Smooth muscle cell (in vitro differentiated cells): ENCODE data around the gene TMA7. TPM values are rescaled to one million over a fixed set of nuclear protein-coding genes. Genes with fewer than 3 reads are reported as not detected.

Experiments used
- DNase-seq: peaks from one replicate; lab custom pipeline; 2025; ENCODE audit not compliant: unreplicated experiment; lab: John Stamatoyannopoulos, UW
- H2AFZ ChIP-seq: fragments of 200-600 bp; sonication (generic); 2 replicates; pipeline ENCODE4 v1.6.0; 2016; ENCODE audit warnings: antibody characterized with exemption, low read depth, mild to moderate bottlenecking
- H3F3A ChIP-seq: fragments of 200-600 bp; sonication (generic); 2 replicates; pipeline ENCODE4 v1.6.0; 2017; ENCODE audit warnings: antibody characterized with exemption, low read depth
- H3K27ac ChIP-seq: fragments of 200-600 bp; sonication (generic); 2 replicates; pipeline ENCODE4 v1.5.1; 2016; ENCODE audit warnings: low read depth, mild to moderate bottlenecking
- H3K27me3 ChIP-seq: fragments of 200-600 bp; sonication (generic); 2 replicates; pipeline ENCODE4 v1.6.1; 2016; ENCODE audit warnings: low read depth, mild to moderate bottlenecking
- H3K36me3 ChIP-seq: fragments of 200-600 bp; sonication (generic); 2 replicates; pipeline ENCODE4 v1.5.1; 2016; ENCODE audit warnings: low read depth
- H3K4me1 ChIP-seq: fragments of 200-600 bp; sonication (generic); 2 replicates; pipeline ENCODE4 v1.5.1; 2016; ENCODE audit warnings: low read depth
- H3K4me2 ChIP-seq: fragments of 200-600 bp; sonication (generic); 2 replicates; pipeline ENCODE4 v1.6.0; 2016; ENCODE audit warnings: mild to moderate bottlenecking
- H3K4me3 ChIP-seq: fragments of 200-600 bp; sonication (generic); 2 replicates; pipeline ENCODE4 v1.5.1; 2016; ENCODE audit warnings: mild to moderate bottlenecking
- H3K79me2 ChIP-seq: fragments of 200-600 bp; sonication (generic); 2 replicates; pipeline ENCODE4 v1.6.0; 2016; ENCODE audit warnings: low read depth, mild to moderate bottlenecking
- H3K9ac ChIP-seq: fragments of 200-600 bp; sonication (generic); 2 replicates; pipeline ENCODE4 v1.6.0; 2016; ENCODE audit warnings: low read depth
- H3K9me3 ChIP-seq: fragments of 200-600 bp; sonication (generic); replicated peaks from 2 replicates; pipeline ENCODE4 v1.5.1; 2016; ENCODE audit warnings: low read depth
- H4K20me1 ChIP-seq: fragments of 200-600 bp; sonication (generic); 2 replicates; pipeline ENCODE4 v1.6.0; 2016; ENCODE audit warnings: low read depth
- CTCF ChIP-seq: fragments of 200-600 bp; sonication (generic); IDR thresholded peaks from 2 replicates; pipeline ENCODE4 v1.5.1; 2017; ENCODE audit warnings: borderline replicate concordance, mild to moderate bottlenecking, antibody characterized with exemption; ENCODE audit not compliant: insufficient read depth, poor library complexity, severe bottlenecking
- WGBS: methylation state at CpG from one replicate; pipeline ENCODE4 v1.1.7; 2016; ENCODE audit warnings: low lambda C conversion rate; 5-methylcytosine and 5-hydroxymethylcytosine counted together
- polyA plus RNA-seq: library from polyadenylated mRNA; unstranded; fragments of >200 nt; fragmentation: Nextera tagmentation; extraction: Ambion mirVana; gene quantifications from 2 replicates; pipeline ENCODE4 v1.2.1, GENCODE V29; 2016
- total RNA-seq: library from RNA; depleted of rRNA; stranded (reverse); fragments of >200 nt; gene quantifications from 2 replicates; pipeline ENCODE4 v1.2.3, GENCODE V29; 2014

TMA7 gene
- total and polyA plus RNA-seq, 2 experiments from 2014 or later = 343 to 491 TPM

DNA sequence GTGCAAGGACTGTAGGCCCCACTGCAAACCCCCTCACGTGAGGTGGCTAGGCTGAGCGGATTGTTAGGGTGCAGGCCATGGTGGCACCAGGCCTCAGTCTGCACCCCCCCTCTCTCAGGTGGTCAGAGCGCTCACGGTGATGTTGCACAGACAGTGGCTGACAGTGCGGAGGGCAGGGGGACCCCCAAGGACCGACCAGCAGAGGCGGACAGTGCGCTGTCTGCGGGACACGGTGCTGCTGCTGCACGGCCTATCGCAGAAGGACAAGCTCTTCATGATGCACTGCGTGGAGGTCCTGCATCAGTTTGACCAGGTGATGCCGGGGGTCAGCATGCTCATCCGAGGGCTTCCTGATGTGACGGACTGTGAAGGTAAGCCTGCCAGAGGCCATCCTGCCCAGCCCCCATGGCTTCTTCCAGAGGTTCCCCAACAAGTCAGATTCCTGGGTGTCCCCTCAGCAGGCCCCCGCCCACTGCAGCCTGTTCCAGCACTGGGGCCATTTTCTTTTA lies 24.7 kb downstream of the TMA7 start:
- no peak overlapping the region for H3K4me3 ChIP-seq
- TF ChIP-seq CTCF = no peak
- no peaks in the 10 kb centered on the region for H4K20me1 ChIP-seq
- H3K27me3 ChIP-seq = no peaks in the 10 kb centered on the region
- 96% methylated on average over 16 of the region's 17 CpGs for WGBS
- peak overlapping the region; percentile 58 for H3K9ac ChIP-seq
- no peak for DNase-seq
- H3K79me2 ChIP-seq = peaks cover 8% of the 10 kb centered on the region
- peaks cover 10% of the 10 kb centered on the region for H3F3A ChIP-seq
- no peaks in the 10 kb centered on the region for H3K36me3 ChIP-seq
- peak overlapping the region; percentile 98 for H3K27ac ChIP-seq
- no peak overlapping the region for H3K4me2 ChIP-seq
- H2AFZ ChIP-seq = no peak overlapping the region
- H3K4me1 ChIP-seq = peaks cover 10% of the 10 kb centered on the region
- H3K9me3 ChIP-seq = no peaks in the 10 kb centered on the region

DNA sequence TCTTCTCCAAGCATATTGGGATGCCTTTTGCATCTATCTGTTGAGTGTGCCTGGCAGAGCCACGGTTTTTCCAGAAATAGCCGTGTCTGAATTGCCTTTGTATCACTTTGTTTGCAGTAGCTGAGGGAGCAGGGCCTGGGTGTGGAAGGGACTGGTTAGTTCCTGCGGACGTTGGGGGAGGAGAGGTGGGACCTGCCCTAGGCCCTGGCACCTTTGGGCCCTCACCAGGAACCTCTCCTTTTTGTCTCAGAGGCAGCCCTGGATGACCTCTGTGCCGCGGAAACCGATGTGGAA lies 25.1 kb downstream of the TMA7 start:
- DNase-seq = no peak
- H4K20me1 ChIP-seq = no peaks in the 10 kb centered on the region
- peaks cover 11% of the 10 kb centered on the region for H3K79me2 ChIP-seq
- WGBS = 59% methylated on average over 7 of the region's 7 CpGs
- no peak overlapping the region for H3K4me2 ChIP-seq
- H2AFZ ChIP-seq = no peak overlapping the region
- no peak for TF ChIP-seq CTCF
- peak overlapping the region; percentile 98 for H3K27ac ChIP-seq
- peak overlapping the region; percentile 58 for H3K9ac ChIP-seq
- H3K4me3 ChIP-seq = no peak overlapping the region
- peaks cover 10% of the 10 kb centered on the region for H3F3A ChIP-seq
- H3K4me1 ChIP-seq = peaks cover 10% of the 10 kb centered on the region
- no peaks in the 10 kb centered on the region for H3K27me3 ChIP-seq
- H3K9me3 ChIP-seq = no peaks in the 10 kb centered on the region
- no peaks in the 10 kb centered on the region for H3K36me3 ChIP-seq

DNA sequence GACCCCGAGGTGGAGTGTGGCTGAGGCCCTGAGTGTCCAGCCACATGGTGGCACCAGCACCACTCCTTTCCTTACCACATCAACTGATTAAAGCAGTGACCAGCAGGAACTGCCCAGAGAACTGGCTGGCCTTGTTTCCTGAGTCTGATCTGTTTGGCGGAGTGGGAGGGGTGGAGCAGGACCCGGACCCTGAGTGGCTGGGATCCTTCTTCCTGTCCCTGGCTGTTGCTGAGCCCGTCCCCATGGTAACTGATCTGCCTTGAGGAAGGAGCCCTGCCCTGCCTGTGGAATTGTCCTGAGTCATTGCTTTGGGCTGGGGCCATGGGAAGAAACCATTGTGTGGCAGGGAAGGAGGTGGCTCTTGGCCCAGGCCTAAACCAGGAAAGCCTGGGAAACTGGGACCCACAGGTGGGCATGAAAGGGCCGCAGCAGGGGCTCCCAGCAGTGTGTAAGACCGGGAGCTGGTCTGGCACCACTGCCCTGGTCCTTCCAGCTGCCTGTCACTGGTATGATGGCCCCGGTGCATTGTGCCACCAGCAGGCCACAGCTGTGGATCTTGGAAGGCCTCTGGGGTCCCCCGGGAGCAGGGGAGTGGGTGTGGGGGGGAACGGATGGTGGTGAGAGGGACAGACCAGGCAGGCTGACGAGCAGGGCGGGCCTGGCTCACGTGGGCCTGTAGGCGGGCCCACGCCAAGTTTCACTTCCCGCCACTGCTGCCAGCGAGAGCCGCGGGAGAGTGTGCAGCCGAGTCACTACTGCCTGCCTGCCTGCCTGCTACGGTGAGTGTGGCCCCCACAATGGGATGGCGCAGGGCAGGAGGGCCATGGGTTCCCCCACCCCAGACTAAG lies 25.7 kb downstream of the TMA7 start:
- Histone ChIP-seq H2AFZ (no peak overlapping the region), H3K4me1 (peaks cover 10% of the 10 kb centered on the region), H4K20me1 (no peaks in the 10 kb centered on the region), H3K9me3 (no peaks in the 10 kb centered on the region), H3K79me2 (peaks cover 17% of the 10 kb centered on the region), H3F3A (peaks cover 10% of the 10 kb centered on the region), H3K4me2 (peak overlapping the region; percentile 68), H3K4me3 (no peak overlapping the region), H3K36me3 (no peaks in the 10 kb centered on the region), H3K9ac (peak overlapping the region; percentile 92), H3K27me3 (no peaks in the 10 kb centered on the region), H3K27ac (peak overlapping the region; percentile 98)
- 52% methylated on average over 17 of the region's 21 CpGs for WGBS
- peak; percentile 75 for DNase-seq
- TF ChIP-seq CTCF = peak; percentile 41
